HCT116 (cell line): ENCODE data around the gene DAPK2.

ENCODE experiments used
- POLR2A ChIP-seq: IDR thresholded peaks from 2 replicates; pipeline ENCODE4 v1.7.0; 2011; ENCODE audit warnings: borderline replicate concordance; ENCODE audit not compliant: insufficient read depth, insufficient read length; ENCODE audit errors: extremely low read depth
- SP1 ChIP-seq: IDR thresholded peaks from 2 replicates; pipeline ENCODE4 v1.6.1; 2012; ENCODE audit warnings: low read depth
- ZFX ChIP-seq: fragments of 450-650 bp; IDR thresholded peaks from 2 replicates; pipeline ENCODE4 v1.6.1; 2017
- TF ChIP-seq, protein P1 (sequence below), 3 experiments: fragments of 200-600 bp in 1 of 3; sonication (generic) in 1 of 3; IDR thresholded peaks in 2 of 3; conservative IDR thresholded peaks in 1 of 3; 2 replicates each; pipeline ENCODE4 v1.5.1; 2012 to 2017; ENCODE audit warnings: low read depth in 2 of 3, low read length in 2 of 3, antibody characterized with exemption in 1 of 3, borderline replicate concordance in 1 of 3, control low read depth in 1 of 3, mild to moderate bottlenecking in 1 of 3, mixed read lengths in 1 of 3, mixed run types in 1 of 3, moderate library complexity in 1 of 3; ENCODE audit not compliant: insufficient read depth in 1 of 3
- TF ChIP-seq, protein P2 (sequence below): IDR thresholded peaks from 2 replicates; pipeline ENCODE4 v1.6.1; 2011; ENCODE audit warnings: mild to moderate bottlenecking, low read length, moderate library complexity; ENCODE audit not compliant: insufficient replicate concordance; ENCODE audit errors: extremely low read depth

DNA sequence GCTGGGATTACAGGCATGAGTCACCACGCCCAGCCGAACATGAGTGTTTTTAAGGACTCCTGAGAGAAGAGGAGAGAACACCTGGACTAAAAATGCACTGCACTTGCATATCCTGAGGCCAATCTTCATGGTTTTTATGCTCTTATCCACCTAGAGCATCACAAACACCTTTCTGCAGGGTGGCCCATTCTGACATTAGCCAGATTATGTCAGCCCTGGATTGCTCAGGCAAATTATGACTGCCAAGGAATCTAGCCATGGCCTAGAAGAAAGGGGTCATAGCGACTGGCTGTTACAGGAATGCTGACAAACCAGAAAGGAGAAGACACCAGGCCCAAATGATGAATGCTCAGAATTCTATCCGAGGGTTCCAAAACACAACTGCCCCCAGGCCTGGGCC lies 171.7 kb downstream of the DAPK2 start:
- TF ChIP-seq, protein P1, sequence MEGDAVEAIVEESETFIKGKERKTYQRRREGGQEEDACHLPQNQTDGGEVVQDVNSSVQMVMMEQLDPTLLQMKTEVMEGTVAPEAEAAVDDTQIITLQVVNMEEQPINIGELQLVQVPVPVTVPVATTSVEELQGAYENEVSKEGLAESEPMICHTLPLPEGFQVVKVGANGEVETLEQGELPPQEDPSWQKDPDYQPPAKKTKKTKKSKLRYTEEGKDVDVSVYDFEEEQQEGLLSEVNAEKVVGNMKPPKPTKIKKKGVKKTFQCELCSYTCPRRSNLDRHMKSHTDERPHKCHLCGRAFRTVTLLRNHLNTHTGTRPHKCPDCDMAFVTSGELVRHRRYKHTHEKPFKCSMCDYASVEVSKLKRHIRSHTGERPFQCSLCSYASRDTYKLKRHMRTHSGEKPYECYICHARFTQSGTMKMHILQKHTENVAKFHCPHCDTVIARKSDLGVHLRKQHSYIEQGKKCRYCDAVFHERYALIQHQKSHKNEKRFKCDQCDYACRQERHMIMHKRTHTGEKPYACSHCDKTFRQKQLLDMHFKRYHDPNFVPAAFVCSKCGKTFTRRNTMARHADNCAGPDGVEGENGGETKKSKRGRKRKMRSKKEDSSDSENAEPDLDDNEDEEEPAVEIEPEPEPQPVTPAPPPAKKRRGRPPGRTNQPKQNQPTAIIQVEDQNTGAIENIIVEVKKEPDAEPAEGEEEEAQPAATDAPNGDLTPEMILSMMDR (IDR thresholded peaks at IDR 0.05 in 2 of 3, conservative IDR thresholded peaks at IDR 0.05 in 1 of 3; ENCODE audit: borderline replicate concordance in 1 of 3, insufficient read depth in 1 of 3, low read depth in 2 of 3, low read length in 2 of 3), result no peak
- TF ChIP-seq ZFX (no peak), POLR2A (no peak), SP1 (peak; percentile 27)
- TF ChIP-seq, protein P2, sequence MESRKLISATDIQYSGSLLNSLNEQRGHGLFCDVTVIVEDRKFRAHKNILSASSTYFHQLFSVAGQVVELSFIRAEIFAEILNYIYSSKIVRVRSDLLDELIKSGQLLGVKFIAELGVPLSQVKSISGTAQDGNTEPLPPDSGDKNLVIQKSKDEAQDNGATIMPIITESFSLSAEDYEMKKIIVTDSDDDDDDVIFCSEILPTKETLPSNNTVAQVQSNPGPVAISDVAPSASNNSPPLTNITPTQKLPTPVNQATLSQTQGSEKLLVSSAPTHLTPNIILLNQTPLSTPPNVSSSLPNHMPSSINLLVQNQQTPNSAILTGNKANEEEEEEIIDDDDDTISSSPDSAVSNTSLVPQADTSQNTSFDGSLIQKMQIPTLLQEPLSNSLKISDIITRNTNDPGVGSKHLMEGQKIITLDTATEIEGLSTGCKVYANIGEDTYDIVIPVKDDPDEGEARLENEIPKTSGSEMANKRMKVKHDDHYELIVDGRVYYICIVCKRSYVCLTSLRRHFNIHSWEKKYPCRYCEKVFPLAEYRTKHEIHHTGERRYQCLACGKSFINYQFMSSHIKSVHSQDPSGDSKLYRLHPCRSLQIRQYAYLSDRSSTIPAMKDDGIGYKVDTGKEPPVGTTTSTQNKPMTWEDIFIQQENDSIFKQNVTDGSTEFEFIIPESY, result no peak
